Effector CD4-positive, alpha-beta T cell (primary cell): Measurements from ENCODE around the gene FRMD5.

Experiments used
- DNase-seq: peaks from one replicate; pipeline ENCODE4 v3.0.0-alpha.2; 2020

The FRMD5 gene

GRCh38 chr15:43919540-43920253 is 275.4 kb downstream of the FRMD5 start:
- no peak for DNase-seq

GRCh38 chr15:43918717-43919116 is 276.4 kb downstream of the FRMD5 start:
- DNase-seq, result no peak

- DNase-seq, result no peak
Measured at GRCh38 chr15:43916326-43916660, 278.8 kb downstream of the FRMD5 start.

- DNase-seq, result no peak
Measured at GRCh38 chr15:43915631-43916325, 279.3 kb downstream of the FRMD5 start.

GRCh38 chr15:43913941-43914340 is 281.1 kb downstream of the FRMD5 start:
- DNase-seq, result no peak

GRCh38 chr15:43913026-43913780 is 281.9 kb downstream of the FRMD5 start:
- no peak for DNase-seq

GRCh38 chr15:43912208-43912607 is 282.9 kb downstream of the FRMD5 start:
- DNase-seq, result no peak

- no peak for DNase-seq
Measured at GRCh38 chr15:43911235-43911781, 283.8 kb downstream of the FRMD5 start.

GRCh38 chr15:43908516-43909050 is 286.5 kb downstream of the FRMD5 start:
- no peak for DNase-seq

- no peak for DNase-seq
Measured at GRCh38 chr15:43905755-43906154, 289.3 kb downstream of the FRMD5 start.

GRCh38 chr15:43903864-43904290 is 291.2 kb downstream of the FRMD5 start:
- DNase-seq, result peak; percentile 39

GRCh38 chr15:43901495-43901894 is 293.6 kb downstream of the FRMD5 start:
- no peak for DNase-seq

GRCh38 chr15:43900996-43901395 is 294.1 kb downstream of the FRMD5 start:
- DNase-seq, result no peak

- DNase-seq, result no peak
Measured at GRCh38 chr15:43899928-43900327, 295.1 kb downstream of the FRMD5 start.

GRCh38 chr15:43898891-43899290 is 296.2 kb downstream of the FRMD5 start:
- no peak for DNase-seq

- DNase-seq, result no peak
Measured at GRCh38 chr15:43896543-43896942, 298.5 kb downstream of the FRMD5 start.

- no peak for DNase-seq
Measured at GRCh38 chr15:43895586-43895985, 299.5 kb downstream of the FRMD5 start.

- no peak for DNase-seq
Measured at GRCh38 chr15:43893956-43894355, 301.1 kb downstream of the FRMD5 start.

GRCh38 chr15:43889042-43889441 is 306.0 kb downstream of the FRMD5 start:
- DNase-seq, result no peak

GRCh38 chr15:43887901-43888300 is 307.2 kb downstream of the FRMD5 start:
- DNase-seq, result no peak

GRCh38 chr15:43886558-43886957 is 308.5 kb downstream of the FRMD5 start:
- no peak for DNase-seq

- DNase-seq, result no peak
Measured at GRCh38 chr15:43883571-43883970, 311.5 kb downstream of the FRMD5 start.

- no peak for DNase-seq
Measured at GRCh38 chr15:43881944-43882343, 313.1 kb downstream of the FRMD5 start.
